Stimulated activated CD8-positive, alpha-beta memory T cell treated with anti-CD3 and anti-CD28 coated beads, Interleukin-4, amount 100 ng/mL, for 4 hours (primary cell): ENCODE measurements around the gene GRPEL2.
"Not testable (repeated sequence)": the region's sequence is repeated elsewhere in the genome, so short reads cannot be mapped to it uniquely, and the experiment has no call there.

Source experiments
- DNase-seq, 2 donors: peaks; one replicate each; pipeline ENCODE4 v3.0.0-alpha.2; 2020; ENCODE audit warnings: low read depth in 2 of 2, low spot score in 1 of 2

Gene GRPEL2

GRCh38 chr5:149392718-149393117, 47.4 kb downstream of the GRPEL2 start:
- no peak for DNase-seq

- not testable (repeated sequence) for DNase-seq
Observed at GRCh38 chr5:149394996-149395395, 49.7 kb downstream of the GRPEL2 start.

GRCh38 chr5:149397530-149397929, 52.2 kb downstream of the GRPEL2 start:
- DNase-seq, result no peak

GRCh38 chr5:149398747-149399266, 53.5 kb downstream of the GRPEL2 start:
- not testable (repeated sequence) for DNase-seq

- DNase-seq, result no peak
Observed at GRCh38 chr5:149399775-149400174, 54.5 kb downstream of the GRPEL2 start.

- no peak for DNase-seq
Observed at GRCh38 chr5:149400304-149400703, 55.0 kb downstream of the GRPEL2 start.

GRCh38 chr5:149401051-149401450, 55.8 kb downstream of the GRPEL2 start:
- no peak for DNase-seq

- DNase-seq, result no peak
Observed at GRCh38 chr5:149402291-149402690, 57.0 kb downstream of the GRPEL2 start.
